A204.1 (cell line): Measurements from ENCODE around the gene TRANK1.
A peak's percentile ranks its signal among the peaks of the same experiment; 100 is the strongest.
"Not testable (repeated sequence)": the region's sequence is repeated elsewhere in the genome, so short reads cannot be mapped to it uniquely, and the experiment has no call there.

Experiments used
- FAIRE-seq: peaks from 2 replicates; lab custom pipeline; 2012; peaks lifted over from hg19 to GRCh38; lab: Jason Lieb, UNC

TRANK1 gene

GRCh38 chr3:36944641-36945270 is at the start of gene TRANK1:
TRANK1 (minus strand) TSS chr3:36945054; CDS start chr3:36944809, 245 bp downstream.
- FAIRE-seq, result no peak

GRCh38 chr3:36993326-36994283 is 48.8 kb upstream of the TRANK1 start, which contains the start of gene MLH1:
MLH1 (plus strand) TSS chr3:36993518; CDS start chr3:36993548, 30 bp downstream.
- no peak for FAIRE-seq

DNA sequence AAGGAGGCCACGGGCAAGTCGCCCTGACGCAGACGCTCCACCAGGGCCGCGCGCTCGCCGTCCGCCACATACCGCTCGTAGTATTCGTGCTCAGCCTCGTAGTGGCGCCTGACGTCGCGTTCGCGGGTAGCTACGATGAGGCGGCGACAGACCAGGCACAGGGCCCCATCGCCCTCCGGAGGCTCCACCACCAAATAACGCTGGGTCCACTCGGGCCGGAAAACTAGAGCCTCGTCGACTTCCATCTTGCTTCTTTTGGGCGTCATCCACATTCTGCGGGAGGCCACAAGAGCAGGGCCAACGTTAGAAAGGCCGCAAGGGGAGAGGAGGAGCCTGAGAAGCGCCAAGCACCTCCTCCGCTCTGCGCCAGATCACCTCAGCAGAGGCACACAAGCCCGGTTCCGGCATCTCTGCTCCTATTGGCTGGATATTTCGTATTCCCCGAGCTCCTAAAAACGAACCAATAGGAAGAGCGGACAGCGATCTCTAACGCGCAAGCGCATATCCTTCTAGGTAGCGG is 48.0 kb upstream of the TRANK1 start, which contains the start of gene EPM2AIP1:
Gene EPM2AIP1 (minus strand): TSS at position 326 of the 520 bp plus-strand sequence. CDS start 54 bp downstream, at position 272.
- peak; percentile 100 for FAIRE-seq

DNA sequence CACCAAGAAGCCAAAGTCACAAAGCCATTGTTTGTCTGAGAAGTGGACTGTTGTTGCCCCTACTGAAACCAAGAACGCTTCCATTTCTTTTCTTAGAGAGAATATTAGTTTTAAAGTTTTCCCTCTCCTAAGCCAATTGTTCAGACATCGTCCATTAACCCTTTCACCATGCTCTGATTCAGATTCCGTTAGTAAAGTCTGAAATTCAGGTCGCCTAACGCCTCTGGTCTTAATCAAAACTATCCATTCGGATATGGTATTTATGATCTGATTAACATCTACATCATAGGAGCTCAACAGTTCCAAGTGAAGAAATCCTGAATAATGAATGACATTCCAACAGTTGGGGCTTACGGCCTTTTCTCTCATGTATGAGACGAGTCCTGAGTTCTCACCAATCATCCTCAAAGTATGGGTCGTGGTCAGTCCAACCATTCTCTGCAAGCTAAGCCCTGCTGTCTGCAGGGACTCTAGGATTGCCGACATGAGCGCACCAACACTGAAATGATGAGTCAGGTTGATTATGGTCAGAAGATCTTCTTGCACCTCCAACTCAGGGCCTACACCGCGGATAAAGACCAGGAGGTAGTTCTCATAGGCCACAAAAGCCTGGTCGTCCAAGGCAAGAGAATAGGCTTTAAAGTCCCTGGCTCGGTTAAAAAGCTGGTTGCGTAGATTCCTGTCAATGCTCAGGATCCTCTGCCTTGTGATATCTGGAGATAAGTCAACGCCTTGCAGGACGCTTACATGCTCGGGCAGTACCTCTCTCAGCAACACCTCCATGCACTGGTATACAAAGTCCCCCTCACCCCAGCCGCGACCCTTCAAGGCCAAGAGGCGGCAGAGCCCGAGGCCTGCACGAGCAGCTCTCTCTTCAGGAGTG is 47.3 kb upstream of the TRANK1 start:
- FAIRE-seq, result no peak

DNA sequence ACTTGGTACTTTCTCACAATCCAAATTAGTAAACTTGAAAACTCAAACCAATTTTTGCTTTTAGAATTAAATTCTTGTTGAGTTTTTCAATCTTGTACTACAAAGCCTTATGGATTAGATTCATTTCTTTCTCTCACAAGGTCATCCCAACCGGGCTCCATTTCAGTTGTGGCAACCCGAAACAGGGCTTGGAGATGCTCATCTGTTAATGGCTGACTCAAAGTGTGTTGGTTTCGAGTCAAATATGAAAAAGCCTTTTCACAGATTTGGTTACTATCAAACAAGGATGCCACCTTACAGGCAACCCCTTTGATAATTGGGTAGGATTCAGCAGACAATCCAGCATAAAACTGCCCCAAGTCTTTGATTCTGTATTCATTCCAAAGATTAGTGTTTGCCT is 46.3 kb upstream of the TRANK1 start:
- no peak for FAIRE-seq

- FAIRE-seq, result no peak
Observed at GRCh38 chr3:36989568-36989967, 44.7 kb upstream of the TRANK1 start.

GRCh38 chr3:36989005-36989404 is 44.2 kb upstream of the TRANK1 start:
- no peak for FAIRE-seq

DNA sequence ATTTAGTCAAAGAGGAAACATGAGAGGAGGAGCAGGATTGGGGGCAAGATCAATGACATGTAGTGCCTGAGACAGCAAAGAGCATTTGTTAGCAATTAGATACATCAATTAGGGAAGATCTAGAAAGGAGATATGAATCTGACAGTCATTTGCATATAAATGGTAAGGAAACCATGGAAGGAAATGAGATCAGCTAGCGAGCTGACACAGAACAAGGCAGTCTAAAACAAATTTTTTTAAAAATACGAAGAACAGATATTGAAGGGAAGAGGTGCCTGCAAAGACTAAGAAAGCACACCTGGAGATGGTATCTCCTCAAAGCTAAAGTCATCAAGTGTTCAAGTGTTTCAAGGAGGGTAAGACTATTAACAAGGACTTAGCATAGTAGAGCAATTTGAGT is 43.5 kb upstream of the TRANK1 start:
- no peak for FAIRE-seq

- FAIRE-seq, result no peak
Observed at GRCh38 chr3:36981006-36981405, 36.2 kb upstream of the TRANK1 start.

DNA sequence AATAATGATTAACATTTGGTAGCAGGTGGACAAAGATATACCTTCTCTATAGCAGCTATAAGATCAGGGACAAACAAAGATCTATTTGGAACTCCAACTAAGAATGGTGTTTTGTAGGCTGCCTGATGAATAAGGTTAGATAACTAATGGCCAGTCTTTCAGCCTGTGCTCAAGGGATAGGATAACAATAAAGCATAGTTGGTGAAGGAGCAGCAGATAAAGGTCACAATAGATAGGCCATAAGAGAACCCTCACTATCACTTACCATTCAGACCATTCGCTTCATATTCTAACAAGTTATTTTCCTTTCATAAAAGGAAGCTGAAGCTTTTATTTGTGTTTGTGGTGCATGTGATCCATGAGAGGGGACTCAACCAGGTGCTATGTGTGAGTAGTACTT is 28.3 kb upstream of the TRANK1 start:
- FAIRE-seq, result no peak

DNA sequence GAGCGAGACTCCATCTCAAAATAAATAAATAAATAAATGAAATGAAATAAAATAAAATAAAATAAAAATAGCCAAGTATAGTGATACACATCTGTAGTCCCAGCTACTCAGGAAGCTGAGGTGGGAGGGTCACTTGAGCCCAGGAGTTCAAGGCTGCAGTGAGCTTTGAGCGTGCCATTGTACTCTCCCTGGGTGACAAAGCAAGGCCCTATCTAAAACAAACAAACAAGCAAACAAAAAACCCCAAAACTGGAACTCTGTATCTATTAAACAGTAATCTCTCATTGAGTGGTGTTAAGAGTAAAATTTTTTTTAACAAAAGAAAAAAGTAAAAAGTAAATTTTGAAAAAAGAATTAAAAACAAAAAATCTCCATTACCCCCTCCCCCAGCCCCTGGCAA is 27.3 kb upstream of the TRANK1 start:
- no peak for FAIRE-seq

- no peak for FAIRE-seq
Observed at GRCh38 chr3:36969540-36970432, 24.9 kb upstream of the TRANK1 start.

GRCh38 chr3:36969085-36969484 is 24.2 kb upstream of the TRANK1 start:
- no peak for FAIRE-seq

- no peak for FAIRE-seq
Observed at GRCh38 chr3:36965440-36965839, 20.6 kb upstream of the TRANK1 start.

DNA sequence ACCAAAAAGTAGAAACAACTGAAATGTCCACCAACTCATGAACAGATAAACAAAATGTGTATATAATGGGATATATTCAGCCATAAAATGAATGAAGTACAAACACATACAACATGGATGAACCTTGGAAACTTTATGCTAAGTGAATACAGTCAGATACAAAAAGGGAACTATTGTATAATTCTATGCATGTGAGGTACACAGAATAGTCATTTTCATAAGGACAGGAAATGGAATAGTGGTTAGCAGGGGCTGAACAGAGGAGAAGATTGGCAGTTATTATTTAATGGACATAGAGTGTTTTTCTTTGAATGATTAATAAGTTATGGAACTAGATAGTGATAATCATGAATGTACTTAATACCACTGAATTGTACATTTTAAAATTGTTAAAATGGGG is 20.0 kb upstream of the TRANK1 start:
- FAIRE-seq, result no peak

DNA sequence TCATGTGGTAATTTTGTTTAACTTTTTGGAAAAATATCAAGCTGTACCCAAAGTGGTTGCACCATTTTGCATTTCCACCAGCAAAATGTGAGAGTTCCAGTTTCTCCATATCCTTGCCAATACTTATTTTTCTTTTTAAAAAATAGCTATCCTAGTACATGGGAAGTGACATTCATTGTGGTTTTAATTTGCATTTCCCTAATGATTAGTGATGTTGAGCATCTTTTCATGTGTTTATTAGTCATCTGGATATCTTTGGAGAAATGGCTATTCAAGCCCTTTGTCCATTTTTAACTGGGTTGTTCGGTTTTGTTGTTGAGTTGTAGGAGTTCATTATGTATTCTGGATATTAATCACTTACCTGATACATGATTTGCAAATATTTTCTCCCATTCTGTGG is 19.5 kb upstream of the TRANK1 start:
- FAIRE-seq, result no peak

DNA sequence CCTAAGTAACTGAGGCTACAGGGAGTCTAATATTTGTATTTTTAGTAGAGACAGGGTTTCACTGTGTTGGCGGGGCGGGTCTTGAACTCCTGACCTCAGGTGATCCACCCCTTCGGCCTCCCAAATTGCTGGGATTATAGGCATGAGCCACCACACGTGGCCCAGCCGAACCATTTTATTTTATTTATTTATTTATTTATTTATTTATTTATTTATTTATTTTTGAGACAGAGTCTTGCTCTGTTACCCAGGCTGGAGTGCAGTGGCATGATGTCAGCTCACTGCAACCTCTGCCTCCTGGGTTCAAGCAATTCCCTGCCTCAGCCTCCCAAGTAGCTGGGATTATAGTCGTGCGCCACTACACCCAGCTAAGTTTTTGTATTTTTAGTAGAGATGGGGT is 18.2 kb upstream of the TRANK1 start:
- not testable (repeated sequence) for FAIRE-seq

- FAIRE-seq, result no peak
Observed at GRCh38 chr3:36960502-36960901, 15.6 kb upstream of the TRANK1 start.

DNA sequence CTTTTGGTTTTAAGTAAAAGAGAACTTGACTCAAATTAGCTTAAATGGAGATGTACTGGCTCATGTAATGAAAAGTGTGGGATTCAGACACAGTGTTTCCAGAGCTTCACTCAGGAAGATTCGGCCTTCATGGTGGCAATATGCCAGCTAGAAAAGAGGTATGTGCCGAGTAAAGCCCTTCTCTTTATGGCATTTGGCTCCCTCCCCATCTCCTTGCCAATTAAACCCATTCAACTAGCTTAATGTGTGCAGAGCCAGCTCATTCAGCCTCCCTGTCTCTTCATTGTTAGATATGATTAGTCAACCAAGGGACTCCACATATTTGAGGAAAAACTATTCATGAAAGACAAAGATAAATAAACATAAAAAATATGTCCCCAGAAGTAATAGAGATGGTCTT is 15.0 kb upstream of the TRANK1 start:
- FAIRE-seq, result no peak

DNA sequence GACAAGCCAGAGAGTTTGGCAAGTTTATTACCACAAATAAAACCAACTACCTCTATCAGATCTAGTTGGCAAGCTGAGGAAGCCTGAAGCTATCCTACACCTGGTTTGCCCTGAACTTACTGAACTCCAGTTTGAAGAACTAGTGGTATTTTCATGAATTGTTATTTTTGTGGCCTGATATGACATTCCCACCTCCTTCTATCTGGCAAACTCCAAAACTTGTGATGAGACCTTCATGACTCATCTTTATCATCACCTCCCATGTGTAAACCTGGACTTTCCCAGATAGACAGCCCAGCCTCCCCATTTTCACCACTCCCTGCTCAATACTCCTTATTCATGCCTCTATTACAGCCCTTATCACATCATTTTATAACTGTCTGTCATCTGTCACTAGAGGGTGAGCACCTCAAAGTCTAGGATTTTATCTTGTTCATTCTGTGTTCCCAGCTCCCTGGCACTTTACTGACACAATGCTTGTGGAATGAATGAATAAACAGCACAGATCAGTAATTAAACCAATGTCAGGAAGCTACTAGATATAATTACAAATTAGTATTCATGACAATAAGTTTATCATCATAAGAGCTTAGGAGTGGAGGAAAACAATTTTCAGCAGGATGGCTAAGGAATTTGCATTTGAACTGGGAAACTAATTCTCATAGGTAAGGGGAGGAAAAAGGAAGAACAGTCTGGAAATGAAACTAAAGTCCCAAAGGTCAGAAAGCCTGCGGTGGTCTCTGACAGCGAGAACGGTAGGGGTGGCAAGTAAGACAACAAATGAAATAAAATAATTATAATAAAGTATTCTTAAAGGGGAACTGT is 13.2 kb upstream of the TRANK1 start:
- FAIRE-seq, result no peak
